WTC11 (cell line): Measurements from ENCODE around the gene PPM1E. TPM values are rescaled to one million over a fixed set of nuclear protein-coding genes. Genes with fewer than 3 reads are reported as not detected.

Source experiments
- ATAC-seq: fragments of 200-7000 bp; cut with Tn5 transposase; 2 replicates; pipeline ENCODE4 v1.10.0; 2021; ENCODE audit warnings: mild to moderate bottlenecking, moderate library complexity
- CTCF ChIA-PET: fragments of 300-600 bp; sonication (Branson Sonifier 250); formaldehyde crosslinking; loops from one replicate; lab custom pipeline; 2021; ENCODE audit warnings: antibody characterized with exemption; lab: Charles Lee
- POLR2A ChIA-PET: fragments of 350-600 bp; sonication (Branson Sonifier 250); formaldehyde crosslinking; loops from one replicate; lab custom pipeline; 2021; ENCODE audit warnings: antibody characterized with exemption; lab: Charles Lee
- DNase-seq: peaks from one replicate; pipeline ENCODE4 v3.0.0; 2021; ENCODE audit warnings: low spot score
- H3K27ac Mint-ChIP-seq: 2 replicates; pipeline ENCODE4 v1.8.0; 2021; ENCODE audit warnings: mixed read lengths
- H3K27me3 Mint-ChIP-seq: 2 replicates; pipeline ENCODE4 v1.8.0; 2021; ENCODE audit warnings: low read depth, mild to moderate bottlenecking, moderate library complexity, mixed read lengths
- H3K36me3 Mint-ChIP-seq: 2 replicates; pipeline ENCODE4 v1.8.0; 2021; ENCODE audit warnings: mixed read lengths
- H3K4me1 Mint-ChIP-seq: 2 replicates; pipeline ENCODE4 v1.8.0; 2022; ENCODE audit warnings: mixed read lengths
- H3K4me3 Mint-ChIP-seq: 2 replicates; pipeline ENCODE4 v1.8.0; 2021; ENCODE audit warnings: mild to moderate bottlenecking, moderate library complexity, mixed read lengths
- H3K9me3 Mint-ChIP-seq: 2 replicates; pipeline ENCODE4 v1.8.0; 2021; ENCODE audit warnings: mixed read lengths
- ERG ChIP-seq: fragments of 250-450 bp; sonication (Bioruptor Pico); IDR thresholded peaks from 2 replicates; pipeline ENCODE4 v1.8.0; 2021; ENCODE audit warnings: mild to moderate bottlenecking
- FOXP4 ChIP-seq: sonication (generic); formaldehyde crosslinking; IDR thresholded peaks from 2 replicates; pipeline ENCODE4 v1.8.0; 2022; ENCODE audit warnings: mild to moderate bottlenecking, missing genetic modification reagents
- GRHL2 ChIP-seq: fragments of 250-450 bp; sonication (Bioruptor Pico); IDR thresholded peaks from 2 replicates; pipeline ENCODE4 v1.8.0; 2022; ENCODE audit warnings: mild to moderate bottlenecking, moderate library complexity; ENCODE audit not compliant: insufficient replicate concordance, severe bottlenecking
- IRF2 ChIP-seq: sonication (generic); formaldehyde crosslinking; IDR thresholded peaks from 2 replicates; pipeline ENCODE4 v1.8.0; 2022; ENCODE audit warnings: low read depth, missing genetic modification reagents, borderline replicate concordance
- MLX ChIP-seq: sonication (generic); formaldehyde crosslinking; IDR thresholded peaks from 2 replicates; pipeline ENCODE4 v1.8.1; 2023; ENCODE audit warnings: mild to moderate bottlenecking, missing genetic modification reagents, moderate library complexity
- MYBL2 ChIP-seq: sonication (generic); formaldehyde crosslinking; IDR thresholded peaks from 2 replicates; pipeline ENCODE4 v1.8.1; 2023; ENCODE audit warnings: mild to moderate bottlenecking, moderate library complexity, missing genetic modification reagents
- NFE2L1 ChIP-seq: sonication (generic); formaldehyde crosslinking; IDR thresholded peaks from 2 replicates; pipeline ENCODE4 v1.8.1; 2023; ENCODE audit warnings: missing genetic modification reagents
- RORB ChIP-seq: fragments of 250-450 bp; sonication (Bioruptor Pico); IDR thresholded peaks from 2 replicates; pipeline ENCODE4 v1.9.0; 2021; ENCODE audit warnings: mild to moderate bottlenecking
- SMAD3 ChIP-seq: sonication (generic); formaldehyde crosslinking; IDR thresholded peaks from 2 replicates; pipeline ENCODE4 v1.8.0; 2022; ENCODE audit warnings: missing genetic modification reagents, mild to moderate bottlenecking, borderline replicate concordance
- SOX15 ChIP-seq: fragments of 250-450 bp; sonication (Bioruptor Pico); IDR thresholded peaks from 2 replicates; pipeline ENCODE4 v1.9.0; 2021; ENCODE audit warnings: mild to moderate bottlenecking
- SP1 ChIP-seq: sonication (generic); formaldehyde crosslinking; conservative IDR thresholded peaks from 2 replicates; pipeline ENCODE4 v1.8.1; 2022; ENCODE audit warnings: missing genetic modification reagents
- TP53 ChIP-seq: sonication (generic); formaldehyde crosslinking; IDR thresholded peaks from 2 replicates; pipeline ENCODE4 v1.8.1; 2023; ENCODE audit warnings: mild to moderate bottlenecking, missing genetic modification reagents
- ZMAT4 ChIP-seq: fragments of 250-450 bp; sonication (Bioruptor Pico); IDR thresholded peaks from 2 replicates; pipeline ENCODE4 v1.9.0; 2021; ENCODE audit warnings: mild to moderate bottlenecking
- ZNF232 ChIP-seq: sonication (generic); formaldehyde crosslinking; IDR thresholded peaks from 2 replicates; pipeline ENCODE4 v1.8.0; 2022; ENCODE audit warnings: mild to moderate bottlenecking, missing genetic modification reagents
- ZNF263 ChIP-seq: sonication (generic); formaldehyde crosslinking; IDR thresholded peaks from 2 replicates; pipeline ENCODE4 v1.8.1; 2022; ENCODE audit warnings: low read depth, mild to moderate bottlenecking, moderate library complexity, missing genetic modification reagents
- total RNA-seq: library from RNA; stranded (reverse); gene quantifications from 3 replicates; pipeline ENCODE4 v1.2.3, GENCODE V29; 2021
- TF ChIP-seq, protein P1 (sequence below): sonication (generic); formaldehyde crosslinking; IDR thresholded peaks from 2 replicates; pipeline ENCODE4 v1.8.1; 2022; ENCODE audit warnings: missing genetic modification reagents, borderline replicate concordance
- TF ChIP-seq, protein P2 (sequence below): sonication (generic); formaldehyde crosslinking; IDR thresholded peaks from 2 replicates; pipeline ENCODE4 v1.8.0; 2023; ENCODE audit warnings: missing genetic modification reagents
- TF ChIP-seq, protein P3 (sequence below): sonication (generic); formaldehyde crosslinking; IDR thresholded peaks from 2 replicates; pipeline ENCODE4 v1.8.0; 2023; ENCODE audit warnings: missing genetic modification reagents, mild to moderate bottlenecking, borderline replicate concordance

The PPM1E gene
- total RNA-seq, 1 experiment from 2014 or later = 8.1 TPM

GRCh38 chr17:58970609-58971450 is 215.2 kb downstream of the PPM1E start:
- TF ChIP-seq, protein P1, sequence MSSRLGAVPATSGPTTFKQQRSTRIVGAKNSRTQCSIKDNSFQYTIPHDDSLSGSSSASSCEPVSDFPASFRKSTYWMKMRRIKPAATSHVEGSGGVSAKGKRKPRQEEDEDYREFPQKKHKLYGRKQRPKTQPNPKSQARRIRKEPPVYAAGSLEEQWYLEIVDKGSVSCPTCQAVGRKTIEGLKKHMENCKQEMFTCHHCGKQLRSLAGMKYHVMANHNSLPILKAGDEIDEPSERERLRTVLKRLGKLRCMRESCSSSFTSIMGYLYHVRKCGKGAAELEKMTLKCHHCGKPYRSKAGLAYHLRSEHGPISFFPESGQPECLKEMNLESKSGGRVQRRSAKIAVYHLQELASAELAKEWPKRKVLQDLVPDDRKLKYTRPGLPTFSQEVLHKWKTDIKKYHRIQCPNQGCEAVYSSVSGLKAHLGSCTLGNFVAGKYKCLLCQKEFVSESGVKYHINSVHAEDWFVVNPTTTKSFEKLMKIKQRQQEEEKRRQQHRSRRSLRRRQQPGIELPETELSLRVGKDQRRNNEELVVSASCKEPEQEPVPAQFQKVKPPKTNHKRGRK = no peak
- TF ChIP-seq NFE2L1 (no peak), ZNF263 (CRISPR knock-in tag) (no peak), ERG (CRISPR knock-in tag) (no peak)
- H3K27me3 Mint-ChIP-seq = no peaks in the 10 kb centered on the region
- H3K36me3 Mint-ChIP-seq = no peaks in the 10 kb centered on the region
- CTCF ChIA-PET = interaction anchor here (0.7 to 1.9 kb wide), 3 partner anchors 11 to 452 kb away, joined by 3 to 6 read pairs (median 5); no protein-coding TSS in a partner anchor
- no peak overlapping the region for H3K27ac Mint-ChIP-seq
- ATAC-seq (no peak), DNase-seq (no peak)
- no peaks in the 10 kb centered on the region for H3K9me3 Mint-ChIP-seq
- no peak overlapping the region for H3K4me3 Mint-ChIP-seq
- POLR2A ChIA-PET = no interaction called here
- peaks cover 29% of the 10 kb centered on the region for H3K4me1 Mint-ChIP-seq

- POLR2A ChIA-PET = no interaction called here
- Mint-ChIP-seq H3K27ac (no peak overlapping the region), H3K27me3 (no peaks in the 10 kb centered on the region), H3K36me3 (no peaks in the 10 kb centered on the region), H3K9me3 (no peaks in the 10 kb centered on the region), H3K4me3 (no peak overlapping the region), H3K4me1 (peaks cover 9% of the 10 kb centered on the region)
- CTCF ChIA-PET = no interaction called here
- ATAC-seq (no peak), DNase-seq (no peak)
- TF ChIP-seq SMAD3 (CRISPR knock-in tag) (no peak), MYBL2 (CRISPR knock-in tag) (no peak), SP1 (CRISPR knock-in tag) (no peak), IRF2 (CRISPR knock-in tag) (no peak), SOX15 (CRISPR knock-in tag) (no peak), ZMAT4 (no peak), RORB (CRISPR knock-in tag) (no peak), TP53 (CRISPR knock-in tag) (no peak), GRHL2 (CRISPR knock-in tag) (no peak)
- TF ChIP-seq, protein P2, sequence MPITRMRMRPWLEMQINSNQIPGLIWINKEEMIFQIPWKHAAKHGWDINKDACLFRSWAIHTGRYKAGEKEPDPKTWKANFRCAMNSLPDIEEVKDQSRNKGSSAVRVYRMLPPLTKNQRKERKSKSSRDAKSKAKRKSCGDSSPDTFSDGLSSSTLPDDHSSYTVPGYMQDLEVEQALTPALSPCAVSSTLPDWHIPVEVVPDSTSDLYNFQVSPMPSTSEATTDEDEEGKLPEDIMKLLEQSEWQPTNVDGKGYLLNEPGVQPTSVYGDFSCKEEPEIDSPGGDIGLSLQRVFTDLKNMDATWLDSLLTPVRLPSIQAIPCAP (CRISPR knock-in tag) = no peak
- TF ChIP-seq, all 79 proteins: peak for 0
Measured at GRCh38 chr17:58974354-58974753, 218.7 kb downstream of the PPM1E start.

GRCh38 chr17:58976541-58976940 is 220.9 kb downstream of the PPM1E start:
- DNase-seq (no peak), ATAC-seq (no peak)
- no peaks in the 10 kb centered on the region for H3K36me3 Mint-ChIP-seq
- POLR2A ChIA-PET = no interaction called here
- H3K4me3 Mint-ChIP-seq = no peak overlapping the region
- H3K9me3 Mint-ChIP-seq = no peaks in the 10 kb centered on the region
- H3K27ac Mint-ChIP-seq = no peak overlapping the region
- no peaks in the 10 kb centered on the region for H3K27me3 Mint-ChIP-seq
- CTCF ChIA-PET = interaction anchor here (1.5 kb wide), 1 partner anchor 265 kb away, joined by 3 read pairs; no protein-coding TSS in a partner anchor
- no peaks in the 10 kb centered on the region for H3K4me1 Mint-ChIP-seq
- no peak for TF ChIP-seq GRHL2 (CRISPR knock-in tag)
- TF ChIP-seq, protein P3, sequence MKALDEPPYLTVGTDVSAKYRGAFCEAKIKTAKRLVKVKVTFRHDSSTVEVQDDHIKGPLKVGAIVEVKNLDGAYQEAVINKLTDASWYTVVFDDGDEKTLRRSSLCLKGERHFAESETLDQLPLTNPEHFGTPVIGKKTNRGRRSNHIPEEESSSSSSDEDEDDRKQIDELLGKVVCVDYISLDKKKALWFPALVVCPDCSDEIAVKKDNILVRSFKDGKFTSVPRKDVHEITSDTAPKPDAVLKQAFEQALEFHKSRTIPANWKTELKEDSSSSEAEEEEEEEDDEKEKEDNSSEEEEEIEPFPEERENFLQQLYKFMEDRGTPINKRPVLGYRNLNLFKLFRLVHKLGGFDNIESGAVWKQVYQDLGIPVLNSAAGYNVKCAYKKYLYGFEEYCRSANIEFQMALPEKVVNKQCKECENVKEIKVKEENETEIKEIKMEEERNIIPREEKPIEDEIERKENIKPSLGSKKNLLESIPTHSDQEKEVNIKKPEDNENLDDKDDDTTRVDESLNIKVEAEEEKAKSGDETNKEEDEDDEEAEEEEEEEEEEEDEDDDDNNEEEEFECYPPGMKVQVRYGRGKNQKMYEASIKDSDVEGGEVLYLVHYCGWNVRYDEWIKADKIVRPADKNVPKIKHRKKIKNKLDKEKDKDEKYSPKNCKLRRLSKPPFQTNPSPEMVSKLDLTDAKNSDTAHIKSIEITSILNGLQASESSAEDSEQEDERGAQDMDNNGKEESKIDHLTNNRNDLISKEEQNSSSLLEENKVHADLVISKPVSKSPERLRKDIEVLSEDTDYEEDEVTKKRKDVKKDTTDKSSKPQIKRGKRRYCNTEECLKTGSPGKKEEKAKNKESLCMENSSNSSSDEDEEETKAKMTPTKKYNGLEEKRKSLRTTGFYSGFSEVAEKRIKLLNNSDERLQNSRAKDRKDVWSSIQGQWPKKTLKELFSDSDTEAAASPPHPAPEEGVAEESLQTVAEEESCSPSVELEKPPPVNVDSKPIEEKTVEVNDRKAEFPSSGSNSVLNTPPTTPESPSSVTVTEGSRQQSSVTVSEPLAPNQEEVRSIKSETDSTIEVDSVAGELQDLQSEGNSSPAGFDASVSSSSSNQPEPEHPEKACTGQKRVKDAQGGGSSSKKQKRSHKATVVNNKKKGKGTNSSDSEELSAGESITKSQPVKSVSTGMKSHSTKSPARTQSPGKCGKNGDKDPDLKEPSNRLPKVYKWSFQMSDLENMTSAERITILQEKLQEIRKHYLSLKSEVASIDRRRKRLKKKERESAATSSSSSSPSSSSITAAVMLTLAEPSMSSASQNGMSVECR = no peak
- TF ChIP-seq FOXP4 = no peak
- TF ChIP-seq MLX (CRISPR knock-in tag) = no peak
- no peak for TF ChIP-seq ZNF232 (CRISPR knock-in tag)
